ENCODE measurements around the gene ANKRD52.

- TF ChIP-seq CTCF (IDR thresholded peaks at IDR 0.05; ENCODE audit: borderline replicate concordance, extremely low read depth, low read length, poor library complexity, severe bottlenecking) (no peak), EZH2 (IDR thresholded peaks at IDR 0.05; ENCODE audit: borderline replicate concordance, low read depth, low read length, severe bottlenecking) (no peak)
These were observed 37.5 kb downstream of the ANKRD52 start for GRCh38 chr12:56220611-56221231.

All from DND-41 (cell line).